Activated T-cell treated with anti-CD3 and anti-CD28 coated beads, Interleukin-2, amount 50 U/mL, for 72 hours (primary cell): ENCODE measurements around the gene MYO9B. TPM values are rescaled to one million over a fixed set of nuclear protein-coding genes. Genes with fewer than 3 reads are reported as not detected.
"Not testable (repeated sequence)": the region's sequence is repeated elsewhere in the genome, so short reads cannot be mapped to it uniquely, and the experiment has no call there.

Source experiments
- ATAC-seq, 2 donors: fragments of 150-1000 bp; cut with Tn5 transposase; replicated peaks in 1 of 2; 2 replicates each; pipeline ENCODE4 v1.10.0; 2021; ENCODE audit warnings: moderate library complexity in 2 of 2, mild to moderate bottlenecking in 1 of 2
- DNase-seq, 2 donors: peaks; one replicate each; pipeline ENCODE4 v3.0.0; 2021 to 2022; ENCODE audit warnings: mixed read lengths in 1 of 2
- H3K27ac Mint-ChIP-seq: one replicate; pipeline ENCODE4 v1.8.0; 2022; ENCODE audit warnings: mild to moderate bottlenecking, moderate library complexity, mixed read lengths
- H3K27me3 Mint-ChIP-seq: one replicate; pipeline ENCODE4 v1.8.0; 2022; ENCODE audit warnings: low read depth, mixed read lengths
- H3K36me3 Mint-ChIP-seq, 2 donors: one replicate each; pipeline ENCODE4 v1.8.0; 2022; ENCODE audit warnings: mixed read lengths in 2 of 2, mild to moderate bottlenecking in 1 of 2; ENCODE audit not compliant: insufficient read depth in 2 of 2
- H3K4me1 Mint-ChIP-seq: one replicate; pipeline ENCODE4 v1.8.0; 2022; ENCODE audit warnings: low read depth, mixed read lengths
- H3K4me3 Mint-ChIP-seq, 2 donors: one replicate each; pipeline ENCODE4 v1.8.0; 2022; ENCODE audit warnings: mild to moderate bottlenecking in 2 of 2, mixed read lengths in 2 of 2, moderate library complexity in 2 of 2
- H3K9me3 Mint-ChIP-seq, 2 donors: one replicate each; pipeline ENCODE4 v1.8.0; 2022; ENCODE audit warnings: mixed read lengths in 2 of 2
- total RNA-seq, 2 donors: library from RNA; stranded (reverse); gene quantifications; one replicate each; pipeline ENCODE4 v1.2.3, GENCODE V29; 2022

The MYO9B gene
- total RNA-seq, 2 donors from 2014 or later = 106 to 135 TPM

DNA sequence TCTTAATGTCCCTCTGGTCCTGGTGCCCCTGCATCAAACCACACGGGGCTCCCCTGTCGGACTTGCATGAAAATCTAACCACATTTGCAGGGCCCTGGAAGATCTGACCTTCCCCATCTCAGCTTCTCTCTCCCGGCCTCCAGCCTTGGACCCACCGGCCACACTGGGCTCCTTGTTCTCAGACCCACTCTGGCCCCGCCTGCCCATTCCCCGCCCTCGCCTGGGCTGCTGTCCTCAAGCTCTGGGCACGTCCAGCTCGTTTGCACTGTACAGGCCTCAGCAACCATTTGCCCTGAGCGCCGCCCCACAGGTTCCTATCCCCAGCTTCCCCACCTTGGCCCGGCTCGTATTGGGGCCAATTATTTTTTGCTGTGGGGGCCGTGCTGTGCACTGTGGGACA is 10.5 kb downstream of the MYO9B start:
- ATAC-seq = no peak
- H3K4me3 Mint-ChIP-seq = no peak overlapping the region
- peaks cover 52% of the 10 kb centered on the region for H3K4me1 Mint-ChIP-seq
- no peak for DNase-seq
- H3K27me3 Mint-ChIP-seq = no peaks in the 10 kb centered on the region
- H3K9me3 Mint-ChIP-seq = no peaks in the 10 kb centered on the region
- peaks cover 0 to 5% of the 10 kb centered on the region in 2 donors for H3K36me3 Mint-ChIP-seq
- no peak overlapping the region for H3K27ac Mint-ChIP-seq

DNA sequence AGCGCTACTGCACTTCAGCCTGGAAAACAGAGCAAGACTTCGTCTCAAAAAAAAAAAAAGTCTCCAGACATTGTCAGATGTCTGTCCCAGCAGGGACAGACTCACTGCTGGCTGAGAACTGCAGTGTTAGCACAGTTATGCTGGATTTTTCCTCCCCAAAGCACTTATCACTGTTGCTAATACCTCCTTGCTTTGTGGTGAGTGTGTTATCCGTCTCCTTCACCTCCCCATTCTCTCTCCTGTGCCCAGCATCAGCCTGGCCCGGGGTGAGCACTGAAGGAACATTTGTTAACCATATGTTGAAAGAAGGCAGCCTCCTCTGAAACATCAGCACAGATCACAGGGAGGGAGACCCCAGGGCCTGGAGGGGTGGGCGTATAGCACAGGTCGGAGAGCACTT is 11.3 kb downstream of the MYO9B start:
- no peaks in the 10 kb centered on the region for H3K9me3 Mint-ChIP-seq
- no peak overlapping the region for H3K27ac Mint-ChIP-seq
- H3K36me3 Mint-ChIP-seq = peaks cover 0 to 5% of the 10 kb centered on the region in 2 donors
- H3K4me1 Mint-ChIP-seq = peaks cover 47% of the 10 kb centered on the region
- H3K4me3 Mint-ChIP-seq = no peak overlapping the region
- DNase-seq (no peak), ATAC-seq (no peak)
- no peaks in the 10 kb centered on the region for H3K27me3 Mint-ChIP-seq

DNA sequence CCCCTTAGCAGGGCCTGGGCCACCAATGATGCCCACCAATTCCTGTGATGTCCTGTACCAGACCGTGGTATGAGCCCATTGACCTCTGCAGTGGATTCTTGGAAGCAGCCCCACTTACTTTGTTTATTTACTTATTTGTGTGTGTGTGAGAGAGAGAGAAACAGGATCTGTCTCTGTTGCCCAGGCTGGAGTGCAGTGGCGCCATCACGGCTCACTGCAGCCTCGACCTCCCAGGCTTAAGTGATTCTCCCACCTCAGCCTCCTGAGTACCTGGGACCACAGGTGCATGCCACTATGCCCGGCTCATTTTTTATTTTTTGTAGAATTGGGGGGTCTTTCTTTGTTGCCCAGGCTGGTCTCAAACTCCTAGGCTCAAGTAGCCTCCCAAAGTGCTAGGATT is 13.0 kb downstream of the MYO9B start:
- no peak overlapping the region for H3K4me3 Mint-ChIP-seq
- no peaks in the 10 kb centered on the region for H3K27me3 Mint-ChIP-seq
- peaks cover 0 to 5% of the 10 kb centered on the region in 2 donors for H3K36me3 Mint-ChIP-seq
- ATAC-seq (no peak), DNase-seq (no peak)
- H3K9me3 Mint-ChIP-seq = no peaks in the 10 kb centered on the region
- H3K27ac Mint-ChIP-seq = no peak overlapping the region
- peaks cover 36% of the 10 kb centered on the region for H3K4me1 Mint-ChIP-seq

DNA sequence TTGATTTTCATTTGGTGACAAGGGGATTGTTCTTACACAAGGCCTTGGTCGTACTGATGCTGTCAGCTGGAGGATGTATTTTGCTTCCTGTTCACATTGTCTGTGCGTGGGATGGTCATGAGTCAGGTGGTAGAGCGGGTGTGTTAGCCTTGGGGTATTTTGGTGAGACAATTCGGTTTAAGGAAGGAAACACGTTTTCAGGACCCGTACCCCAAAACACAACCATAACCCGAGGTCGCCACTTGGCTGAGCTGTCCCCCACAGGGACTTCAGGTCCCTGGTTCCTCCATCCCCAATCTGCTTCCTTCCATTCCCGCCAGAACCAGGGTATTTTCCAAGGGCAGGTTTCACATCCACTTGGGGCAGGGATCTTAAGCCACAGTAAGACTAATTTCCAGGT is 15.0 kb downstream of the MYO9B start:
- peaks cover 0 to 7% of the 10 kb centered on the region in 2 donors for H3K36me3 Mint-ChIP-seq
- peak overlapping the region; percentile 35 to 55 for H3K4me3 Mint-ChIP-seq
- peaks cover 36% of the 10 kb centered on the region for H3K4me1 Mint-ChIP-seq
- H3K27me3 Mint-ChIP-seq = no peaks in the 10 kb centered on the region
- H3K27ac Mint-ChIP-seq = peak overlapping the region; percentile 14
- DNase-seq (peak; percentile 57 to 59), ATAC-seq (peak; percentile 93 to 94)
- H3K9me3 Mint-ChIP-seq = no peaks in the 10 kb centered on the region

DNA sequence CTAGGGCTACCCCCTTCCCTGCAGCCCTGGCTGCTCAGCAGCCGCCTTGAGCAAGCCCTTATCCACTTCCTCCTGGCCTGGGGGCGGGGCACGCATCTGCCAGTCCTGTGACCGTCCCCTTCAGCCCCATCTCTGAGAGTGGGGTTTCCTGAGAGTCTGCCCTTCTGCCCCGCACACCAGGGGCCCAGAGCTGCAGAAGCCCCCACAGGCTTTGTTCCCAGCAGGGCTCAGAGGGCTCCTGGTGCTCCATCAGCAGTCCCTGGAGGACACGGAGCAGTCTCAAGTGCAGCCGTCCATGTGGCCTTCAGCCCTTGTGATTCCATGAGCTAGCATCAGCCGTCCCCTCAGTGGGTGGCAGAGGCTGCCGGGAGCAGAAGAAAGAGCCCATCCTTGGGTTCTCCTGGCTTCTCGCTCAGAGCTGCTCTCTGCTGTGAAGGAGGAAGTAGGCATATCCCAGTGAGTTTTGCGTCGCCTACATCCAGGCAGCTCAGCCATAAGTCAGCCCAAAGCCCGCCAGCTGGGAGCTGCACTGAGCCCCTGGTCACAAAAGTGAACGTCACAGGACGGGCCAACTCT is 16.3 kb downstream of the MYO9B start:
- Mint-ChIP-seq H3K4me3 (no peak overlapping the region), H3K27ac (no peak overlapping the region), H3K4me1 (peaks cover 42% of the 10 kb centered on the region), H3K27me3 (no peaks in the 10 kb centered on the region), H3K36me3 (peaks cover 0 to 7% of the 10 kb centered on the region in 2 donors), H3K9me3 (no peaks in the 10 kb centered on the region)
- ATAC-seq (no peak), DNase-seq (no peak)

DNA sequence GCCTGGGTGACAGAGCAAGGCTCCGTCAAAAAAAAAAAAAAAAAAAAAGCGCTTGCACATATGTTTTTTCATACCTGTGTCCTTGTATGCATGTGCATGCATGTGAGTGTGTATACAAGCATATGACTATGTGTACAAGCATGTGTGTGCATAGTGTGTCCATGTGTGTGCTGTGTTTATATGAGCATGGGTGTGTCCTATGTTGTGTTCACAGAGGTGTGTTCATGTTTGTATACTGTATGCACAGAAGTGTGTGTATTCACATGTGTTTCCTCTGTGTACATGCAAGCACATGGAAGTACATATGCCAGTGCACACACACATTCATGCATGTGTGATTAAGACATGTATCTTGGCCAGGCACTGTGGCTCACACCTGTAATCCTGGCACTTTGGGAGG is 17.1 kb downstream of the MYO9B start:
- ATAC-seq (no peak), DNase-seq (no peak)
- no peaks in the 10 kb centered on the region for H3K9me3 Mint-ChIP-seq
- no peak overlapping the region for H3K4me3 Mint-ChIP-seq
- no peak overlapping the region for H3K27ac Mint-ChIP-seq
- no peaks in the 10 kb centered on the region for H3K27me3 Mint-ChIP-seq
- peaks cover 0 to 7% of the 10 kb centered on the region in 2 donors for H3K36me3 Mint-ChIP-seq
- H3K4me1 Mint-ChIP-seq = peaks cover 42% of the 10 kb centered on the region

DNA sequence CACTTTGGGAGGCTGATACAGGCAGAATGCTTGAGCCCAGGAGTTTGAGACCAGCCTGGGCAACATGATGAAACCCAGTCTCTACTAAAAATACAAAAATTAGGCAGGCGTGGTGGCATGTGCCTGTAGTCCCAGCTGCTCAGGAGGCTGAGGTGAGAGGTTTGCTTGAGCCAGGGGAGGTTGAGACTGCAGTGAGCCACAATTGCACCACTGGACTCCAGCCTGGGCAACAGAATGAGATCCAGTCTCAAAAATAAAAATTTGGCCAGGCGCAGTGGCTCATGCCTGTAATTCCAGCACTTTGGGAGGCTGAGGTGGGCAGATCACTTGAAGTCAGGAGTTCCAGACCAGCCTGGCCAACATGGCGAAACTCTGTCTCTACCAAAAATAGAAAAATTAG is 19.1 kb downstream of the MYO9B start:
- H3K4me3 Mint-ChIP-seq, H3K27ac Mint-ChIP-seq, H3K9me3 Mint-ChIP-seq, ATAC-seq, H3K36me3 Mint-ChIP-seq, DNase-seq, H3K27me3 Mint-ChIP-seq: not testable (repeated sequence)
- peaks cover 35% of the 10 kb centered on the region for H3K4me1 Mint-ChIP-seq

DNA sequence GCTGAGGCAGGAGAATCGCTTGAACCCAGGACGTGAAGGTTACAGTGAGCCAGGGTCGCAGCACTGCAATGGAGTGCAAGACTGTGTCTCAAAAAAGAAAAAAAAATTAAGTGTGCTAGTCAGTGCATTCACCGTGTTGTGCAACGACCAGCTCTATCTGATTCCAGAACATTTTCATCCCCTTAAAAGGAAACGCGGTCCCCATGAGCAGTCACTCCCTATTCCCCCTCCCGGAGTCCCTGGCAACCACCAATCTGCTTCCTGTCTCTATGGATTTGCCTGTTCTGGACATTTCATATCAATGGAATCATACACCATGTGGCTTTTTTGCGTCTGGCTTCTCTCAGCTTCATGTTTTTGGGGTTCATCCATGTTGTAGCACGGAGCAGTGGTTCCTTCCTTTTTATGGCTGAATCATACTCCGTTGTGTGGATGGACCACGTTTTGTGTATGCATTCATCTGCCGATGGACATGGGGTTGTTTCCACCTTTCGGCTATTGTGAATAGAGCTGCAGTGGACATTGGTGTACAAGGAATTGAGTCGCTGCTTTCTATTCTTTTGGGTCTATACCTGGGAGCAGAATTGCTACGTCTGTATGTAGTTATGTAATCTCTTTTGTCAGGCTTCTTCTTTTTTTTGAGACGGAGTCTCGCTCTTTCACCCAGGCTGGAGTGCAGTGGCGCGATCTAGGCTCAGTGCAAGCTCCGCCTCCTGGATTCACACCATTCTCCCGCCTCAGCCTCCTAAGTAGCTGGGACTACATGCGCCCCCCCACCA is 19.8 kb downstream of the MYO9B start:
- Mint-ChIP-seq H3K27me3 (no peaks in the 10 kb centered on the region), H3K36me3 (peaks cover 0 to 6% of the 10 kb centered on the region in 2 donors), H3K4me1 (peaks cover 29% of the 10 kb centered on the region), H3K9me3 (no peaks in the 10 kb centered on the region), H3K27ac (no peak overlapping the region), H3K4me3 (no peak overlapping the region)
- DNase-seq (no peak), ATAC-seq (no peak)

DNA sequence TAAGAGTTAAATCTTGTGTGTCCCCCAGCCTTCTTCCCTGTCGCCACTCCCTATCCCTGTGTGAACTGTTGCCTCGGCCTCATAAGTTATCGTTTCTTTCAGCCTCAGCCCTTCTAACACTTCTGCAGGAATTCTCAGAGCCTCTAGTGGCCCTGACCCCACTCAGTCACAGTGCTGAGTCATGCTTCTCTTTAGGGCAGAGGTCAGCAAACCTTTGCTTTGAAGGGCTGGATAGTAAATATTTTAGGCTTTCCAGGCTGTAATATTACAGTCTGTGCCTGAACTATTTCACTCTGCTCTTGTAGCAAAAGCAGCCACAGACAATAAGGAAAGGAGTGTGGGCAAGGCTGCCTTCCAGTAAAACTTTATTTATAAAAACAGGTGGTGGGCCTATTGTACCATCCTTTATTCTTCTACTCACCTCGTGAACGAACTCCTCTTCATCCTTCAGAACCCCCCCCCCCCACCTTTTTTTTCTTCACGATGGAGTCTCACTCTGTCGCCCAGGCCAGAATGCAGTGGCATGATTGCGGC is 22.1 kb downstream of the MYO9B start:
- Mint-ChIP-seq H3K27ac (no peak overlapping the region), H3K27me3 (no peaks in the 10 kb centered on the region), H3K9me3 (no peaks in the 10 kb centered on the region), H3K4me3 (no peak overlapping the region), H3K4me1 (peaks cover 18% of the 10 kb centered on the region), H3K36me3 (peaks cover 2 to 10% of the 10 kb centered on the region in 2 donors)
- ATAC-seq = no peak
- no peak for DNase-seq

DNA sequence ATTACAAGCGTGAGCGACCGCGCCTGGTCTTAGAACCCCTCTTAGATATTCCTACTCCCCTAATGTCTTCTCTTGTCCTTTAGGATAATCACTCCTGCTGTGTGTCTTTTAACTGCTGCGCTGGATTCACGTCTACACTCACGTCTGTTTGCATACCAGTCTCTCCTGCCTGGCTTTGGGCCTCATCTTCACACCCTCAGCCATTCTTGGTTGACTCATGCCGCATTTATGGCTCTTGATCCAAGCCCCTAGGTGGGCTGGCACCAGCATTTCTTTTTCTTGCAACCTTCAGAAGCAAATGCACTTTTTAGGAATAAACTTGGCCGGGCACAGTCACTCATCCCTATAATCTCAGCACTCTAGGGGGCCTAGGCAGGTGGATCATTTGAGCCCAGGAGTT is 22.7 kb downstream of the MYO9B start:
- H3K36me3 Mint-ChIP-seq = peaks cover 2 to 16% of the 10 kb centered on the region in 2 donors

DNA sequence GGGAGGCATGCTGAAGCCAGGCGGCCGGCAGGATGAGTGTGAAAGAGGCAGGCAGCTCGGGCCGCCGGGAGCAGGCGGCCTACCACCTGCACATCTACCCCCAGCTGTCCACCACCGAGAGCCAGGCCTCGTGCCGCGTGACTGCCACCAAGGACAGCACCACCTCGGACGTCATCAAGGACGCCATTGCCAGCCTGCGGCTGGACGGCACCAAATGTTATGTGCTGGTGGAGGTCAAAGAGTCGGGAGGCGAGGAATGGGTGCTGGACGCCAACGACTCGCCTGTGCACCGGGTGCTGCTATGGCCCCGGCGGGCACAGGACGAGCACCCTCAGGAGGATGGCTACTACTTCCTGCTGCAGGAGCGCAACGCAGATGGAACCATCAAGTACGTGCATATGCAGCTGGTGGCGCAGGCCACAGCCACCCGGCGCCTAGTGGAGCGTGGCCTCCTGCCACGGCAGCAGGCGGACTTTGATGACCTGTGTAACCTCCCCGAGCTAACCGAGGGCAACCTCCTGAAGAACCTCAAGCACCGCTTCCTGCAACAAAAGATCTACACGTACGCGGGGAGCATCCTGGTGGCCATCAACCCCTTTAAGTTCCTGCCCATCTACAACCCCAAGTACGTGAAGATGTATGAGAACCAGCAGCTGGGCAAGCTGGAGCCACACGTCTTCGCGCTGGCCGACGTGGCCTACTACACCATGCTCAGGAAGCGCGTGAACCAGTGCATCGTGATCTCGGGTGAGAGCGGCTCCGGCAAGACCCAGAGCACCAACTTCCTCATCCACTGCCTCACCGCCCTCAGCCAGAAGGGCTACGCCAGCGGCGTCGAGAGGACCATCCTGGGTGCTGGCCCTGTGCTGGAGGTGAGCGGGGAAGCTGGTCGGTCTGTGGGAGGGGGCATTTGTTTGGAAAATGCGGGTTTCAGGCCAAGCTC is 26.4 kb downstream of the MYO9B start:
- no peaks in the 10 kb centered on the region for H3K27me3 Mint-ChIP-seq
- H3K4me1 Mint-ChIP-seq = peaks cover 15% of the 10 kb centered on the region
- no peak overlapping the region for H3K27ac Mint-ChIP-seq
- H3K4me3 Mint-ChIP-seq = no peak overlapping the region
- DNase-seq = no peak
- no peaks in the 10 kb centered on the region for H3K9me3 Mint-ChIP-seq
- no peak for ATAC-seq
- H3K36me3 Mint-ChIP-seq = peaks cover 5 to 19% of the 10 kb centered on the region in 2 donors

More for the DNA sequence above, 22.7 kb downstream of the MYO9B start:
- no peak for ATAC-seq
- no peak for DNase-seq
- no peak overlapping the region for H3K4me3 Mint-ChIP-seq
- H3K4me1 Mint-ChIP-seq = peaks cover 20% of the 10 kb centered on the region
- H3K27me3 Mint-ChIP-seq = no peaks in the 10 kb centered on the region
- H3K27ac Mint-ChIP-seq = peak overlapping the region; percentile 6
- H3K9me3 Mint-ChIP-seq = no peaks in the 10 kb centered on the region

DNA sequence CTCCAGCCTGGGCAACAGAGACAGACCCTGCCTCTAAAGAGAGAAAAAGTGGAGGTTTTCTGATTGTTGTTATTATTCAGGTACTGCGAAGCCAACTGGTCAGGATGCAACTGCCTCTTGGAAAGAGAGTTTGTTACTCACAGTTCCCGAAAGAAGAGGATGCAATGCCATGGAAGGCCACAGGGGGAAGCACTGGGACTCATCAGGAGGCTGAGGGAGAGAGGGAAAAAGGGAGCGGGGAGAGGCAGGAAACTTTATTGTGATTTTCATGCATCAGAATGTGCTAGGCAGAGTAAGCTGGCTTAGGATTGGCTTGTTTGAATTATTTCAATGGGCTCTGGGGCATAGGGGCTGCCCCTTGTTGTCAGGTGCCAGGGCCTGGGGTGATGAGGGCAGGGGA is 27.6 kb downstream of the MYO9B start:
- Mint-ChIP-seq H3K27me3 (no peaks in the 10 kb centered on the region), H3K4me1 (peaks cover 21% of the 10 kb centered on the region), H3K36me3 (peaks cover 5 to 19% of the 10 kb centered on the region in 2 donors), H3K4me3 (no peak overlapping the region), H3K27ac (no peak overlapping the region), H3K9me3 (no peaks in the 10 kb centered on the region)
- DNase-seq = peak in 1 of 2 donors; percentile 14
- ATAC-seq = no peak

DNA sequence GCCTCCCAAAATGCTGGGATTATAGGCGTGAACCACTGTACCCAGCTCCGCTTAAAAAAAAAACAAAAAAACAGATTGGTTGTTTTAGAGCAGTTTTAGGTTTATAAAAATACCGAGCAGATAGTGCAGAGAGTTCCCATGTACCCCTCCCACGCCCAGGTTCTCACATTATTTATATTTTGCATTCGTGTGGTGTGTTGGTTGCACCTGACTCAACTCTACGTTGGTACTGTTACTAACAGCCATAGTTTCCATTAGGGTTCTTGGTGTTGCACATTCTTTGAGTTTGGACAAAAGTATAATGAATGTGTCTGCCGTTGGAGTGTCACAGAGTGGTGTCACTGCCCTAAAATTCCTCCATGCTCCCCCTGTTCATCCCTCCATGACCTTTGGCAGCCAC is 29.1 kb downstream of the MYO9B start:
- DNase-seq (no peak), ATAC-seq (no peak)
- Mint-ChIP-seq H3K36me3 (peaks cover 5 to 19% of the 10 kb centered on the region in 2 donors), H3K27me3 (no peaks in the 10 kb centered on the region), H3K9me3 (no peaks in the 10 kb centered on the region), H3K27ac (no peak overlapping the region), H3K4me1 (peaks cover 26% of the 10 kb centered on the region), H3K4me3 (no peak overlapping the region)
